PC-9 (cell line): Measurements from ENCODE around the gene SYCP3.

Source experiments
- CTCF ChIP-seq: fragments of 200-600 bp; sonication (generic); conservative IDR thresholded peaks from 2 replicates; pipeline ENCODE4 v1.6.1; 2017; ENCODE audit warnings: mixed run types, antibody characterized with exemption, mild to moderate bottlenecking, moderate library complexity
- EZH2 ChIP-seq: fragments of 200-600 bp; sonication (generic); IDR thresholded peaks from 2 replicates; pipeline ENCODE4 v1.8.0; 2017; ENCODE audit warnings: antibody characterized with exemption, low read depth

- TF ChIP-seq CTCF: no peak
- no peak for TF ChIP-seq EZH2
These were observed 6.9 kb upstream of the SYCP3 start for GRCh38 chr12:101746196-101746595.
